Measurements from ENCODE around the gene GDF15.

The GDF15 gene

GRCh38 chr19:18419195-18419698 lies 33.3 kb downstream of the GDF15 start, which contains the start of gene SSBP4:
Gene SSBP4, plus strand, starts transcription at chr19:18419398. Its CDS starts 251 bp downstream, at chr19:18419649.
- no peaks in the 10 kb centered on the region for H3K9me2 ChIP-seq (replicated peaks; ENCODE audit: insufficient read depth, low read length)
- H4K20me1 ChIP-seq (ENCODE audit: low read depth, low read length), result no peaks in the 10 kb centered on the region
- H3K79me2 ChIP-seq (ENCODE audit: insufficient read depth, low read length), result no peaks in the 10 kb centered on the region
- H2AFZ ChIP-seq (ENCODE audit: low read depth, low read length, severe bottlenecking), result no peak within 1 kb of the TSS
- no peaks in the 10 kb centered on the region for H3K36me3 ChIP-seq (ENCODE audit: low read length)
- peak within 1 kb of the TSS; percentile 54 for H3K9ac ChIP-seq (ENCODE audit: low read length)
- peaks cover 6% of the 10 kb centered on the region; the same call in 1 of the 2 replicates for H3F3A ChIP-seq (ENCODE audit: insufficient read depth)
- no peak within 1 kb of the TSS for H3K27ac ChIP-seq (ENCODE audit: low read depth, low read length)
- no peak for TF ChIP-seq CTCF (IDR thresholded peaks at IDR 0.05; ENCODE audit: insufficient read depth, low read length, poor library complexity, severe bottlenecking)
- TF ChIP-seq EZH2phosphoT487 (conservative IDR thresholded peaks at IDR 0.05; ENCODE audit: low read length), result no peak
- peak within 1 kb of the TSS; percentile 52 for H3K4me2 ChIP-seq (ENCODE audit: low read depth, low read length, poor library complexity, severe bottlenecking)
- no peaks in the 10 kb centered on the region for H3K27me3 ChIP-seq (ENCODE audit: low read length)
- no peaks in the 10 kb centered on the region for H3K9me3 ChIP-seq (ENCODE audit: insufficient read depth, low read length)
- peak within 1 kb of the TSS; percentile 57 for H3K4me3 ChIP-seq (ENCODE audit: insufficient read depth, low read length, poor library complexity, severe bottlenecking)

- TF ChIP-seq CTCF (IDR thresholded peaks at IDR 0.05; ENCODE audit: insufficient read depth, low read length, poor library complexity, severe bottlenecking) (no peak), EZH2phosphoT487 (conservative IDR thresholded peaks at IDR 0.05; ENCODE audit: low read length) (no peak)
- no peak overlapping the region for H2AFZ ChIP-seq (ENCODE audit: low read depth, low read length, severe bottlenecking)
- peak overlapping the region; percentile 52 for H3K4me2 ChIP-seq (ENCODE audit: low read depth, low read length, poor library complexity, severe bottlenecking)
- no peaks in the 10 kb centered on the region for H3K36me3 ChIP-seq (ENCODE audit: low read length)
- H3K9me3 ChIP-seq (ENCODE audit: insufficient read depth, low read length), result no peaks in the 10 kb centered on the region
- no peaks in the 10 kb centered on the region for H4K20me1 ChIP-seq (ENCODE audit: low read depth, low read length)
- H3K9me2 ChIP-seq (replicated peaks; ENCODE audit: insufficient read depth, low read length), result no peaks in the 10 kb centered on the region
- H3K9ac ChIP-seq (ENCODE audit: low read length), result peak overlapping the region; percentile 54
- H3F3A ChIP-seq (ENCODE audit: insufficient read depth), result peaks cover 6% of the 10 kb centered on the region; the same call in 1 of the 2 replicates
- H3K27ac ChIP-seq (ENCODE audit: low read depth, low read length), result no peak overlapping the region
- H3K79me2 ChIP-seq (ENCODE audit: insufficient read depth, low read length), result no peaks in the 10 kb centered on the region
- no peaks in the 10 kb centered on the region for H3K27me3 ChIP-seq (ENCODE audit: low read length)
- H3K4me3 ChIP-seq (ENCODE audit: insufficient read depth, low read length, poor library complexity, severe bottlenecking), result peak overlapping the region; percentile 57
Measured at GRCh38 chr19:18419699-18420460, 33.9 kb downstream of the GDF15 start.

- no peaks in the 10 kb centered on the region for H3K9me3 ChIP-seq (ENCODE audit: insufficient read depth, low read length)
- TF ChIP-seq CTCF (IDR thresholded peaks at IDR 0.05; ENCODE audit: insufficient read depth, low read length, poor library complexity, severe bottlenecking), result no peak
- TF ChIP-seq EZH2phosphoT487 (conservative IDR thresholded peaks at IDR 0.05; ENCODE audit: low read length), result no peak
- H3K9ac ChIP-seq (ENCODE audit: low read length), result no peak overlapping the region; the same call in 1 of the 2 replicates
- H3K79me2 ChIP-seq (ENCODE audit: insufficient read depth, low read length), result no peaks in the 10 kb centered on the region
- no peak overlapping the region for H3K4me3 ChIP-seq (ENCODE audit: insufficient read depth, low read length, poor library complexity, severe bottlenecking)
- H3K27ac ChIP-seq (ENCODE audit: low read depth, low read length), result no peak overlapping the region
- H3F3A ChIP-seq (ENCODE audit: insufficient read depth), result peaks cover 6% of the 10 kb centered on the region; the same call in 1 of the 2 replicates
- H4K20me1 ChIP-seq (ENCODE audit: low read depth, low read length), result no peaks in the 10 kb centered on the region
- H3K27me3 ChIP-seq (ENCODE audit: low read length), result no peaks in the 10 kb centered on the region
- no peaks in the 10 kb centered on the region for H3K9me2 ChIP-seq (replicated peaks; ENCODE audit: insufficient read depth, low read length)
- H3K36me3 ChIP-seq (ENCODE audit: low read length), result no peaks in the 10 kb centered on the region
- H3K4me2 ChIP-seq (ENCODE audit: low read depth, low read length, poor library complexity, severe bottlenecking), result peak overlapping the region; percentile 52
- no peak overlapping the region for H2AFZ ChIP-seq (ENCODE audit: low read depth, low read length, severe bottlenecking)
Measured at GRCh38 chr19:18420930-18421329, 35.0 kb downstream of the GDF15 start.
